H1 (cell line): Measurements from ENCODE around the gene UQCRFS1. TPM values are rescaled to one million over a fixed set of nuclear protein-coding genes. Genes with fewer than 3 reads are reported as not detected.

Experiments used
- CREB1 ChIP-seq: IDR thresholded peaks from 2 replicates; pipeline ENCODE4 v1.6.1; 2012; ENCODE audit warnings: inconsistent platforms
- JUND ChIP-seq: IDR thresholded peaks from 2 replicates; pipeline ENCODE4 v1.6.1; 2011; ENCODE audit warnings: mild to moderate bottlenecking, improper control_type of control experiment, low read length
- KDM4A ChIP-seq: IDR thresholded peaks from one replicate; pipeline ENCODE4 v1.7.1; 2012; ENCODE audit warnings: low read depth, mild to moderate bottlenecking, moderate library complexity, low read length, inconsistent platforms; ENCODE audit not compliant: severe bottlenecking
- MAFK ChIP-seq: IDR thresholded peaks from 2 replicates; pipeline ENCODE4 v1.6.1; 2012; ENCODE audit warnings: low read depth, mild to moderate bottlenecking, improper control_type of control experiment, low read length
- POLR2A ChIP-seq, 2 experiments: IDR thresholded peaks; 1 replicate in 1 of 2; 2 replicates in 1 of 2; pipeline ENCODE4 v1.6.1; 2011; ENCODE audit warnings: low read depth in 2 of 2, low read length in 2 of 2, mild to moderate bottlenecking in 2 of 2; ENCODE audit errors: control extremely low read depth in 1 of 2
- polyA plus RNA-seq, 7 experiments: library from polyadenylated mRNA; depleted of rRNA in 3 of 7; stranded (reverse) in 5 of 7; unstranded in 2 of 7; fragments of >200 nt in 5 of 7; fragments of 200-250 nt in 2 of 7; gene quantifications; 1 replicate in 5 of 7; 2 replicates in 1 of 7; 4 replicates in 1 of 7; pipeline versions ENCODE4 v1.2.1 to v1.2.3, GENCODE V29; 2011 to 2013; ENCODE audit warnings: missing spikeins in 2 of 7, mixed read lengths in 2 of 7
- total RNA-seq: library from RNA; stranded (reverse); fragmentation: NEBNext Ultra II Directional; extraction: Animal tissue kit (Norgen Biotek cat#: 25700); gene quantifications from 2 replicates; pipeline ENCODE4 v1.2.1, GENCODE V29; 2021

The UQCRFS1 gene
- total and polyA plus RNA-seq, 2 of the 8 experiments (the other 6 are each of a cell fraction or from before 2014, with no cell fraction given) = 52.4 to 59.1 TPM

DNA sequence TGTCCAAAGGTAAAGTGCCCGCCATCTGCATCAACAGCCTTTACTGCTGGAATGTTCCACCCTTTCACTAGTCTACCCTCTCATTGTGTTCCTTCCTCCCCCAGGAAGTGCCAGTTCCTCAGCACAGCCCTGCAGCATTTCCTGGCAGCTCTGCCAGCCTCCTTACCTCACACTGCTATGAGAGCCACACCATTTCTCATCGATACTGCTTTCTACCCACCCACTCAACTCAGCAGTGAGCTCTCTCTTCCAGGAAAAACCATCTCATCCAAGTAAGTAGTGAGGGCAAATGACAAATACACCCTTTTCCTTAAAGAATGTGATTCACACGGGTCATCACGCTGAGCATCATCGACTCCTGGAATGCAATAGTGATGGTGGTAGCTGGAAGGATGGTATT is 19.8 kb downstream of the UQCRFS1 start (continued):
- no peak for TF ChIP-seq CREB1
- no peak for TF ChIP-seq JUND
- TF ChIP-seq MAFK = no peak
- TF ChIP-seq KDM4A = no peak
- no peak for TF ChIP-seq POLR2A (IDR thresholded peaks at IDR 0.05; ENCODE audit: control extremely low read depth in 1 of 2, low read depth in 2 of 2, low read length in 2 of 2)
